Testis (tissue), 2 donors: ENCODE measurements around the gene SLC22A17.

Experiments
- POLR2A ChIP-seq: fragments of 450-650 bp; IDR thresholded peaks from one replicate; pipeline ENCODE4 v1.6.1; 2017; ENCODE audit warnings: antibody characterized with exemption, mild to moderate bottlenecking, moderate library complexity
- TF ChIP-seq, protein P1 (sequence below), 3 experiments: fragments of 450-650 bp in 2 of 3; fragments of 200-600 bp in 1 of 3; sonication (generic) in 1 of 3; IDR thresholded peaks; one replicate each; pipeline ENCODE4 v1.5.1; 2016 to 2019; ENCODE audit warnings: antibody characterized with exemption in 3 of 3, mild to moderate bottlenecking in 2 of 3, moderate library complexity in 1 of 3

DNA sequence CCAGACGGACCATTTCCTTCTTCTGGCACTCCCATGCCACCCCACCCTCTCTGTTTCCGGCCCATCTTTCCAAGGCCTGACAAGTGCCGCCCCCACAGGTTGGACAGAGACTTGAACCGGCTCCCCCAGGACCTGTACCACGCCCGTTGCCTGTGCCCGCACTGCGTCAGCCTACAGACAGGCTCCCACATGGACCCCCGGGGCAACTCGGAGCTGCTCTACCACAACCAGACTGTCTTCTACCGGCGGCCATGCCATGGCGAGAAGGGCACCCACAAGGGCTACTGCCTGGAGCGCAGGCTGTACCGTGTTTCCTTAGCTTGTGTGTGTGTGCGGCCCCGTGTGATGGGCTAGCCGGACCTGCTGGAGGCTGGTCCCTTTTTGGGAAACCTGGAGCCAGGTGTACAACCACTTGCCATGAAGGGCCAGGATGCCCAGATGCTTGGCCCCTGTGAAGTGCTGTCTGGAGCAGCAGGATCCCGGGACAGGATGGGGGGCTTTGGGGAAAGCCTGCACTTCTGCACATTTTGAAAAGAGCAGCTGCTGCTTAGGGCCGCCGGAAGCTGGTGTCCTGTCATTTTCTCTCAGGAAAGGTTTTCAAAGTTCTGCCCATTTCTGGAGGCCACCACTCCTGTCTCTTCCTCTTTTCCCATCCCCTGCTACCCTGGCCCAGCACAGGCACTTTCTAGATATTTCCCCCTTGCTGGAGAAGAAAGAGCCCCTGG lies 23.0 kb upstream of the SLC22A17 start:
- no peak for TF ChIP-seq POLR2A
- TF ChIP-seq, protein P1, sequence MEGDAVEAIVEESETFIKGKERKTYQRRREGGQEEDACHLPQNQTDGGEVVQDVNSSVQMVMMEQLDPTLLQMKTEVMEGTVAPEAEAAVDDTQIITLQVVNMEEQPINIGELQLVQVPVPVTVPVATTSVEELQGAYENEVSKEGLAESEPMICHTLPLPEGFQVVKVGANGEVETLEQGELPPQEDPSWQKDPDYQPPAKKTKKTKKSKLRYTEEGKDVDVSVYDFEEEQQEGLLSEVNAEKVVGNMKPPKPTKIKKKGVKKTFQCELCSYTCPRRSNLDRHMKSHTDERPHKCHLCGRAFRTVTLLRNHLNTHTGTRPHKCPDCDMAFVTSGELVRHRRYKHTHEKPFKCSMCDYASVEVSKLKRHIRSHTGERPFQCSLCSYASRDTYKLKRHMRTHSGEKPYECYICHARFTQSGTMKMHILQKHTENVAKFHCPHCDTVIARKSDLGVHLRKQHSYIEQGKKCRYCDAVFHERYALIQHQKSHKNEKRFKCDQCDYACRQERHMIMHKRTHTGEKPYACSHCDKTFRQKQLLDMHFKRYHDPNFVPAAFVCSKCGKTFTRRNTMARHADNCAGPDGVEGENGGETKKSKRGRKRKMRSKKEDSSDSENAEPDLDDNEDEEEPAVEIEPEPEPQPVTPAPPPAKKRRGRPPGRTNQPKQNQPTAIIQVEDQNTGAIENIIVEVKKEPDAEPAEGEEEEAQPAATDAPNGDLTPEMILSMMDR (IDR thresholded peaks at IDR 0.05) = no peak
